ENCODE data around the gene STRIP2. TPM values are rescaled to one million over a fixed set of nuclear protein-coding genes. Genes with fewer than 3 reads are reported as not detected.

The STRIP2 gene
- total and polyA plus RNA-seq, 2 experiments from 2014 or later, result 4.7 to 10.6 TPM

- TF ChIP-seq NANOG (IDR thresholded peaks at IDR 0.05; ENCODE audit: borderline replicate concordance) (no peak), ZNF114 (CRISPR knock-in tag; IDR thresholded peaks at IDR 0.05) (no peak), CREB1 (CRISPR knock-in tag; IDR thresholded peaks at IDR 0.05; ENCODE audit: low read depth) (no peak)
- peaks cover 3% of the 10 kb centered on the region; the same call in 1 of the 2 replicates for H3K36me3 ChIP-seq (ENCODE audit: insufficient read depth)
- no peak for ATAC-seq
These were observed 16.1 kb downstream of the STRIP2 start for GRCh38 chr7:129450295-129450694.

DNA sequence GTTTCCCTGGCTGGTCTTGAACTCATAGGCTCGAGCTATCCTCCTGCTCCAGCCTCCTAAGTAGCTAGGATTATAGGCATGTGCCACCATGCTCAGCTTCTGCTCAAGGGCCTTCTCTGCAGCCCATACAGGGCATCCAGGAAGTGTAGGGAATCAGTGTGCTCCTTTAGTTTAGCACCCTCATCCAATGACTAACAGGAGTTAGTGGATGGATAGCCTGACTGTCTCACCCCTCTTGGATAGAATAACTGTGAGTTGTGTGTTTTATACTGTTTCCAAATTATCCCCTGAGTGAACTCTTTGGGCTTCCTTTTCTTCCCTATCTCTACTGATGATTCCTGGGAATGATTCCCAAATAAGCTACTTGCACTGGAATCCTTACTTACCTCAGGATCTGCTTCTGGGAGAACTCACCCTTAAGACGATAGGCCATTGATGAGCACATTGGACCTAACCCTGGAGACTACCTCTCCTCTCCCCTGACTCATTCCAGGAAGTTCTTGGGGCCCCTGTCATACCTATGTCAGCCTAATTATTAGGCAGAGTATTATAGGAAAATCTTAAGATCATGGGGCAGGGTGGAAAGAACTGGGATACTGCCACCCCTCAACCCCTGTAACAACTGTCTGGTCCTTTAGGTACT is 18.5 kb downstream of the STRIP2 start:
- Mint-ChIP-seq H3K4me3 (no peak overlapping the region), H3K27me3 (ENCODE audit: insufficient read depth, low read depth, poor library complexity) (no peaks in the 10 kb centered on the region)
- TF ChIP-seq REST (IDR thresholded peaks at IDR 0.05; ENCODE audit: unreplicated experiment), result no peak
- TF ChIP-seq STAT1 (IDR thresholded peaks at IDR 0.05; ENCODE audit: unreplicated experiment), result no peak
- no peak for TF ChIP-seq ZNF114 (CRISPR knock-in tag; IDR thresholded peaks at IDR 0.05)
- no peak for TF ChIP-seq EZH2phosphoT487 (IDR thresholded peaks at IDR 0.05; ENCODE audit: unreplicated experiment)
- no peak for TF ChIP-seq ZNF462 (CRISPR knock-in tag; IDR thresholded peaks at IDR 0.05)
- TF ChIP-seq CREB1 (CRISPR knock-in tag; IDR thresholded peaks at IDR 0.05; ENCODE audit: low read depth), result no peak
- no peak for TF ChIP-seq POLR2AphosphoS5 (IDR thresholded peaks at IDR 0.05; ENCODE audit: low read depth)
- no peak for TF ChIP-seq NANOG (IDR thresholded peaks at IDR 0.05; ENCODE audit: borderline replicate concordance)

More at GRCh38 chr7:129450295-129450694, 16.1 kb downstream of the STRIP2 start:
- no peak overlapping the region for H3K4me3 ChIP-seq
- no peak for DNase-seq (ENCODE audit: low spot score)
- H3K79me2 ChIP-seq (replicated peaks; ENCODE audit: insufficient read depth), result no peaks in the 10 kb centered on the region
- no peaks in the 10 kb centered on the region for H3F3A ChIP-seq (replicated peaks; ENCODE audit: low read depth)
- Mint-ChIP-seq H3K36me3 (ENCODE audit: low read depth) (peaks cover 46% of the 10 kb centered on the region), H3K27ac (no peak overlapping the region), H3K4me3 (no peak overlapping the region), H3K4me1 (no peaks in the 10 kb centered on the region), H3K9me3 (peaks cover 11% of the 10 kb centered on the region; the same call in 2 of the 3 replicates), H3K27me3 (ENCODE audit: insufficient read depth, low read depth, poor library complexity) (no peaks in the 10 kb centered on the region)
- no peaks in the 10 kb centered on the region for H3K4me1 ChIP-seq (ENCODE audit: insufficient read depth)
- H3K9me2 ChIP-seq (ENCODE audit: insufficient read depth), result no peaks in the 10 kb centered on the region; the same call in 1 of the 2 replicates
- H2AFZ ChIP-seq, result no peak overlapping the region
- no peaks in the 10 kb centered on the region for H3K27me3 ChIP-seq (ENCODE audit: insufficient read depth)
- H3K4me2 ChIP-seq, result no peak overlapping the region
- H4K20me1 ChIP-seq (replicated peaks; ENCODE audit: insufficient read depth), result no peaks in the 10 kb centered on the region
- no peak overlapping the region for H3K27ac ChIP-seq (ENCODE audit: low read depth)

More for the DNA sequence above, 18.5 kb downstream of the STRIP2 start:
- Mint-ChIP-seq H3K27ac (no peak overlapping the region), H3K36me3 (ENCODE audit: low read depth) (peaks cover 33% of the 10 kb centered on the region), H3K4me1 (no peaks in the 10 kb centered on the region), H3K9me3 (peaks cover 11% of the 10 kb centered on the region; the same call in 2 of the 3 replicates)
- Histone ChIP-seq H2AFZ (no peak overlapping the region), H3K79me2 (replicated peaks; ENCODE audit: insufficient read depth) (no peaks in the 10 kb centered on the region), H4K20me1 (replicated peaks; ENCODE audit: insufficient read depth) (no peaks in the 10 kb centered on the region), H3K9me2 (ENCODE audit: insufficient read depth) (no peaks in the 10 kb centered on the region), H3K4me1 (ENCODE audit: insufficient read depth) (no peaks in the 10 kb centered on the region), H3K27ac (ENCODE audit: low read depth) (no peak overlapping the region), H3K27me3 (ENCODE audit: insufficient read depth) (no peaks in the 10 kb centered on the region), H3K4me2 (no peak overlapping the region), H3K36me3 (ENCODE audit: insufficient read depth) (peaks cover 10% of the 10 kb centered on the region), H3K4me3 (no peak overlapping the region), H3F3A (replicated peaks; ENCODE audit: low read depth) (no peaks in the 10 kb centered on the region)
- no peak for DNase-seq (ENCODE audit: low spot score)
- ATAC-seq, result no peak
